H9 (cell line): ENCODE measurements around the gene ASCC2. TPM values are rescaled to one million over a fixed set of nuclear protein-coding genes. Genes with fewer than 3 reads are reported as not detected.

ENCODE experiments used
- DNase-seq: peaks from one replicate; pipeline ENCODE4 v3.0.0-alpha.2; 2017
- H2AFZ ChIP-seq: one replicate; pipeline ENCODE4 v1.6.1; 2013; ENCODE audit warnings: mild to moderate bottlenecking, low read length, control low read depth, moderate library complexity
- H2AK5ac ChIP-seq: 2 replicates; pipeline ENCODE4 v1.6.1; 2013; ENCODE audit warnings: low read length, control low read depth, mixed read lengths; ENCODE audit not compliant: insufficient read length
- H2BK120ac ChIP-seq: one replicate; pipeline ENCODE4 v1.6.1; 2013; ENCODE audit warnings: low read depth, mild to moderate bottlenecking, low read length, control low read depth, inconsistent platforms; ENCODE audit not compliant: poor library complexity, severe bottlenecking
- H2BK12ac ChIP-seq: 2 replicates; pipeline ENCODE4 v1.6.1; 2013; ENCODE audit warnings: low read length, control low read depth, mixed read lengths, low read depth; ENCODE audit not compliant: insufficient read length
- H2BK15ac ChIP-seq: 2 replicates; pipeline ENCODE4 v1.6.1; 2013; ENCODE audit warnings: low read depth, low read length, control low read depth
- H2BK20ac ChIP-seq: one replicate; pipeline ENCODE4 v1.6.1; 2013; ENCODE audit warnings: low read depth, mild to moderate bottlenecking, low read length, control low read depth, inconsistent platforms; ENCODE audit not compliant: poor library complexity, severe bottlenecking
- H2BK5ac ChIP-seq: 2 replicates; pipeline ENCODE4 v1.6.1; 2013; ENCODE audit warnings: low read length, control low read depth, mixed read lengths; ENCODE audit not compliant: insufficient read length
- H3K14ac ChIP-seq: 2 replicates; pipeline ENCODE4 v1.6.1; 2013; ENCODE audit warnings: low read length, control low read depth; ENCODE audit not compliant: insufficient read depth
- H3K18ac ChIP-seq: 2 replicates; pipeline ENCODE4 v1.6.1; 2013; ENCODE audit warnings: low read depth, mild to moderate bottlenecking, mixed read lengths, low read length, control low read depth; ENCODE audit not compliant: insufficient read length
- H3K23ac ChIP-seq: 2 replicates; pipeline ENCODE4 v1.6.1; 2013; ENCODE audit warnings: low read length, control low read depth, mixed read lengths, low read depth; ENCODE audit not compliant: insufficient read length
- H3K23me2 ChIP-seq: 2 replicates; pipeline ENCODE4 v1.6.1; 2013; ENCODE audit warnings: low read depth, mild to moderate bottlenecking, mixed read lengths, low read length, control low read depth; ENCODE audit not compliant: insufficient read length, poor library complexity, severe bottlenecking
- H3K27ac ChIP-seq: 2 replicates; pipeline ENCODE4 v1.5.1; 2013; ENCODE audit warnings: low read length, control low read depth, mixed read lengths, low read depth; ENCODE audit not compliant: insufficient read length
- H3K27me3 ChIP-seq: 2 replicates; pipeline ENCODE4 v1.6.1; 2013; ENCODE audit warnings: low read length, control low read depth, inconsistent platforms; ENCODE audit not compliant: insufficient read depth
- H3K4ac ChIP-seq: 2 replicates; pipeline ENCODE4 v1.6.1; 2013; ENCODE audit warnings: low read depth, mild to moderate bottlenecking, control low read depth, inconsistent platforms, low read length, moderate library complexity
- H3K4me1 ChIP-seq: 2 replicates; pipeline ENCODE4 v1.6.1; 2013; ENCODE audit warnings: low read length, control low read depth, inconsistent platforms; ENCODE audit not compliant: insufficient read depth
- H3K4me2 ChIP-seq: 2 replicates; pipeline ENCODE4 v1.6.1; 2013; ENCODE audit warnings: low read length, control low read depth, mixed read lengths; ENCODE audit not compliant: insufficient read length, insufficient read depth
- H3K56ac ChIP-seq: 2 replicates; pipeline ENCODE4 v1.6.1; 2013; ENCODE audit warnings: low read depth, mild to moderate bottlenecking, mixed read lengths, low read length, control low read depth; ENCODE audit not compliant: insufficient read length
- H3K79me1 ChIP-seq: 2 replicates; pipeline ENCODE4 v1.6.1; 2013; ENCODE audit warnings: low read depth, mild to moderate bottlenecking, moderate library complexity, low read length, control low read depth, inconsistent platforms; ENCODE audit not compliant: insufficient read depth, poor library complexity, severe bottlenecking
- H3K79me2 ChIP-seq: 2 replicates; pipeline ENCODE4 v1.6.1; 2013; ENCODE audit warnings: low read length, control low read depth, inconsistent platforms; ENCODE audit not compliant: insufficient read depth
- H3K9ac ChIP-seq: 2 replicates; pipeline ENCODE4 v1.6.1; 2013; ENCODE audit warnings: low read length, control low read depth, mixed read lengths; ENCODE audit not compliant: insufficient read length; ENCODE audit errors: extremely low read depth
- H3K9me3 ChIP-seq: one replicate; pipeline ENCODE4 v1.6.1; 2013; ENCODE audit warnings: low read depth, low read length, inconsistent platforms; ENCODE audit not compliant: control insufficient read depth
- H3T11ph ChIP-seq: one replicate; pipeline ENCODE4 v1.6.1; 2013; ENCODE audit warnings: mild to moderate bottlenecking, low read length, control low read depth, inconsistent platforms
- H4K20me1 ChIP-seq: one replicate; pipeline ENCODE4 v1.6.1; 2013; ENCODE audit not compliant: control insufficient read depth, insufficient read length, insufficient read depth
- H4K5ac ChIP-seq: 2 replicates; pipeline ENCODE4 v1.6.1; 2013; ENCODE audit warnings: low read depth, mild to moderate bottlenecking, mixed read lengths, low read length, control low read depth; ENCODE audit not compliant: insufficient read length
- H4K8ac ChIP-seq: replicated peaks from 2 replicates; pipeline ENCODE4 v1.6.1; 2013; ENCODE audit warnings: low read length, control low read depth, mixed read lengths, low read depth; ENCODE audit not compliant: insufficient read length
- H4K91ac ChIP-seq: 2 replicates; pipeline ENCODE4 v1.6.1; 2013; ENCODE audit warnings: low read depth, mild to moderate bottlenecking, moderate library complexity, mixed read lengths, low read length, control low read depth; ENCODE audit not compliant: insufficient read length
- H3K27ac Mint-ChIP-seq, 3 experiments: 2 replicates in 2 of 3; 3 replicates in 1 of 3; pipeline ENCODE4 v1.8.0; 2020 to 2021; ENCODE audit warnings: mixed read lengths in 3 of 3, mild to moderate bottlenecking in 1 of 3, moderate library complexity in 1 of 3
- H3K27me3 Mint-ChIP-seq: 2 replicates; pipeline ENCODE4 v1.8.0; 2021; ENCODE audit warnings: low read depth, mild to moderate bottlenecking, moderate library complexity, mixed read lengths
- H3K36me3 Mint-ChIP-seq, 3 experiments: 2 replicates in 2 of 3; 3 replicates in 1 of 3; pipeline ENCODE4 v1.8.0; 2020 to 2021; ENCODE audit warnings: low read depth in 3 of 3, mixed read lengths in 3 of 3; ENCODE audit not compliant: insufficient read depth in 1 of 3
- H3K4me1 Mint-ChIP-seq, 2 experiments: 2 replicates each; pipeline ENCODE4 v1.8.0; 2020; ENCODE audit warnings: mixed read lengths in 2 of 2
- H3K4me3 Mint-ChIP-seq, 2 experiments: 2 replicates in 1 of 2; 3 replicates in 1 of 2; pipeline ENCODE4 v1.8.0; 2020 to 2021; ENCODE audit warnings: mild to moderate bottlenecking in 2 of 2, mixed read lengths in 2 of 2, moderate library complexity in 1 of 2
- H3K9me3 Mint-ChIP-seq, 2 experiments: 2 replicates in 1 of 2; 3 replicates in 1 of 2; pipeline ENCODE4 v1.8.0; 2020; ENCODE audit warnings: mild to moderate bottlenecking in 2 of 2, mixed read lengths in 2 of 2, moderate library complexity in 1 of 2
- CTCF ChIP-seq: fragments of 200-600 bp; sonication (generic); conservative IDR thresholded peaks from 3 replicates; pipeline ENCODE4 v1.8.0; 2021; ENCODE audit warnings: antibody characterized with exemption, mild to moderate bottlenecking
- WGBS: extraction: QIAGEN DNeasy Blood & Tissue Kit; methylation state at CpG from one replicate; pipeline ENCODE4 v1.1.7; 2013; ENCODE audit warnings: missing lambda C conversion rate, low lambda C conversion rate, mixed read lengths; ENCODE audit not compliant: insufficient read length; ENCODE audit errors: extremely low coverage; 5-methylcytosine and 5-hydroxymethylcytosine counted together
- total RNA-seq: library from RNA; stranded (reverse); gene quantifications from 2 replicates; pipeline ENCODE4 v1.2.1, GENCODE V29; 2021

ASCC2 gene
- total RNA-seq, 1 experiment from 2014 or later, result 48.2 TPM

GRCh38 chr22:29879753-29880152 lies 41.7 kb upstream of the ASCC2 start:
- Histone ChIP-seq H2AK5ac (no peak overlapping the region), H3K4me2 (no peak overlapping the region), H2BK12ac (no peak overlapping the region), H3K4me1 (no peaks in the 10 kb centered on the region), H4K8ac (no peak overlapping the region), H3K79me2 (peaks cover 2% of the 10 kb centered on the region; the same call in 1 of the 2 replicates), H3K4ac (no peak overlapping the region), H3K56ac (no peak overlapping the region), H3K18ac (no peak overlapping the region), H2BK20ac (no peak overlapping the region), H4K91ac (no peak overlapping the region), H4K20me1 (no peaks in the 10 kb centered on the region), H2BK15ac (no peak overlapping the region), H3K27ac (no peak overlapping the region), H3K9ac (no peak overlapping the region), H2BK120ac (no peak overlapping the region), H2BK5ac (no peak overlapping the region), H3T11ph (no peak overlapping the region), H3K23me2 (peaks cover 2% of the 10 kb centered on the region), H3K79me1 (no peaks in the 10 kb centered on the region), H3K23ac (no peak overlapping the region), H4K5ac (no peak overlapping the region), H3K14ac (no peak overlapping the region), H3K9me3 (no peaks in the 10 kb centered on the region), H2AFZ (no peak overlapping the region), H3K27me3 (no peaks in the 10 kb centered on the region)
- Mint-ChIP-seq H3K36me3 (no peaks in the 10 kb centered on the region), H3K9me3 (no peaks in the 10 kb centered on the region), H3K4me1 (peaks cover 7 to 12% of the 10 kb centered on the region in 2 experiments), H3K27ac (no peak overlapping the region), H3K27me3 (peaks cover 4% of the 10 kb centered on the region; the same call in 1 of the 2 replicates), H3K4me3 (no peak overlapping the region)
- no peak for DNase-seq
- WGBS, result no CpG with 5 or more reads among the region's 5 CpGs
- no peak for TF ChIP-seq CTCF
